ENCODE measurements around the gene CRIP2.

Gene CRIP2

GRCh38 chr14:105496831-105497591 lies 22.4 kb downstream of the CRIP2 start:
- no peak for DNase-seq (ENCODE audit: extremely low read depth in 1 of 2, low read depth in 1 of 2)

- DNase-seq (ENCODE audit: extremely low read depth in 1 of 2, low read depth in 1 of 2), result no peak
Measured at GRCh38 chr14:105497671-105498429, 23.2 kb downstream of the CRIP2 start.

- no peak for DNase-seq (ENCODE audit: extremely low read depth in 1 of 2, low read depth in 1 of 2)
Measured at GRCh38 chr14:105498430-105499255, 24.0 kb downstream of the CRIP2 start.

- DNase-seq (ENCODE audit: extremely low read depth in 1 of 2, low read depth in 1 of 2), result no peak
Measured at GRCh38 chr14:105499256-105500035, 24.8 kb downstream of the CRIP2 start.

- DNase-seq (ENCODE audit: extremely low read depth in 1 of 2, low read depth in 1 of 2), result no peak
Measured at GRCh38 chr14:105500036-105500725, 25.6 kb downstream of the CRIP2 start.

- DNase-seq (ENCODE audit: extremely low read depth in 1 of 2, low read depth in 1 of 2), result no peak
Measured at GRCh38 chr14:105500726-105501101, 26.1 kb downstream of the CRIP2 start.

GRCh38 chr14:105501504-105502291 lies 27.1 kb downstream of the CRIP2 start:
- no peak for DNase-seq (ENCODE audit: extremely low read depth in 1 of 2, low read depth in 1 of 2)

- DNase-seq (ENCODE audit: extremely low read depth in 1 of 2, low read depth in 1 of 2), result no peak
Measured at GRCh38 chr14:105502446-105503295, 28.1 kb downstream of the CRIP2 start.

GRCh38 chr14:105503296-105503640 lies 28.6 kb downstream of the CRIP2 start:
- no peak for DNase-seq (ENCODE audit: extremely low read depth in 1 of 2, low read depth in 1 of 2)

GRCh38 chr14:105503935-105504692 lies 29.5 kb downstream of the CRIP2 start:
- DNase-seq (ENCODE audit: extremely low read depth in 1 of 2, low read depth in 1 of 2), result no peak

GRCh38 chr14:105505101-105505500 lies 30.5 kb downstream of the CRIP2 start:
- no peak for DNase-seq (ENCODE audit: extremely low read depth in 1 of 2, low read depth in 1 of 2)

GRCh38 chr14:105507247-105507646 lies 32.6 kb downstream of the CRIP2 start:
- no peak for DNase-seq (ENCODE audit: extremely low read depth in 1 of 2, low read depth in 1 of 2)

GRCh38 chr14:105508069-105508468 lies 33.4 kb downstream of the CRIP2 start:
- DNase-seq (ENCODE audit: extremely low read depth in 1 of 2, low read depth in 1 of 2), result no peak

- DNase-seq (ENCODE audit: extremely low read depth in 1 of 2, low read depth in 1 of 2), result no peak
Measured at GRCh38 chr14:105508601-105509000, 34.0 kb downstream of the CRIP2 start.

GRCh38 chr14:105517096-105517495 lies 42.5 kb downstream of the CRIP2 start:
- no peak for DNase-seq (ENCODE audit: extremely low read depth in 1 of 2, low read depth in 1 of 2)

- no peak for DNase-seq (ENCODE audit: extremely low read depth in 1 of 2, low read depth in 1 of 2)
Measured at GRCh38 chr14:105519946-105520698, 45.5 kb downstream of the CRIP2 start.

GRCh38 chr14:105525326-105525725 lies 50.7 kb downstream of the CRIP2 start:
- no peak for DNase-seq (ENCODE audit: extremely low read depth in 1 of 2, low read depth in 1 of 2)
